Stimulated activated CD4-positive, alpha-beta T cell treated with anti-CD3 and anti-CD28 coated beads, Interleukin-2, amount 100 ng/mL, for 4 hours (primary cell): ENCODE measurements around the gene CAMK1D.
"Not testable (repeated sequence)": the region's sequence is repeated elsewhere in the genome, so short reads cannot be mapped to it uniquely, and the experiment has no call there.

Source experiments
- DNase-seq: peaks from one replicate; pipeline ENCODE4 v3.0.0-alpha.2; 2020; ENCODE audit warnings: low read depth

Gene CAMK1D

GRCh38 chr10:12726971-12727831 is 377.9 kb downstream of the CAMK1D start:
- no peak for DNase-seq

- DNase-seq = no peak
Observed at GRCh38 chr10:12727832-12728215, 378.5 kb downstream of the CAMK1D start.

- DNase-seq = no peak
Observed at GRCh38 chr10:12728494-12728893, 379.1 kb downstream of the CAMK1D start.

GRCh38 chr10:12729885-12730284 is 380.5 kb downstream of the CAMK1D start:
- no peak for DNase-seq

GRCh38 chr10:12730809-12731519 is 381.6 kb downstream of the CAMK1D start:
- DNase-seq = no peak

- DNase-seq = no peak
Observed at GRCh38 chr10:12733271-12733670, 383.9 kb downstream of the CAMK1D start.

- no peak for DNase-seq
Observed at GRCh38 chr10:12735843-12736462, 386.6 kb downstream of the CAMK1D start.

GRCh38 chr10:12740813-12741212 is 391.5 kb downstream of the CAMK1D start:
- DNase-seq = no peak

- DNase-seq = no peak
Observed at GRCh38 chr10:12741360-12741804, 392.0 kb downstream of the CAMK1D start.

- no peak for DNase-seq
Observed at GRCh38 chr10:12742771-12743170, 393.4 kb downstream of the CAMK1D start.

- DNase-seq = not testable (repeated sequence)
Observed at GRCh38 chr10:12743466-12743865, 394.1 kb downstream of the CAMK1D start.

GRCh38 chr10:12743941-12744340 is 394.6 kb downstream of the CAMK1D start:
- no peak for DNase-seq

- no peak for DNase-seq
Observed at GRCh38 chr10:12748186-12748585, 398.8 kb downstream of the CAMK1D start.

GRCh38 chr10:12749760-12750478 is 400.6 kb downstream of the CAMK1D start:
- no peak for DNase-seq

- DNase-seq = no peak
Observed at GRCh38 chr10:12750526-12751201, 401.3 kb downstream of the CAMK1D start.

- no peak for DNase-seq
Observed at GRCh38 chr10:12755075-12755474, 405.7 kb downstream of the CAMK1D start.

- DNase-seq = no peak
Observed at GRCh38 chr10:12757351-12757750, 408.0 kb downstream of the CAMK1D start.

- no peak for DNase-seq
Observed at GRCh38 chr10:12758271-12758670, 408.9 kb downstream of the CAMK1D start.

- no peak for DNase-seq
Observed at GRCh38 chr10:12766223-12766622, 416.9 kb downstream of the CAMK1D start.

GRCh38 chr10:12768156-12769100 is 419.1 kb downstream of the CAMK1D start:
- DNase-seq = no peak
